HepG2 (cell line): ENCODE data around the gene PHF14. TPM values are rescaled to one million over a fixed set of nuclear protein-coding genes. Genes with fewer than 3 reads are reported as not detected.

Experiments
- ATAC-seq: fragments of 200-7000 bp; cut with Tn5 transposase; 3 replicates; pipeline ENCODE4 v1.9.1; 2020; ENCODE audit warnings: mild to moderate bottlenecking, moderate library complexity
- BruUV-seq: library from RNA; stranded (reverse); fragments of 400-500 nt; replicated peaks from 2 replicates; lab custom pipeline; 2021; lab: Mats Ljungman, UMichigan
- CTCF ChIA-PET: fragments of 300-600 bp; formaldehyde crosslinking; extraction: SDS; loops from one replicate; lab custom pipeline; 2021; ENCODE audit warnings: low total read pairs, inconsistent platforms, low intra/inter-chr PET ratio; lab: Yijun Ruan, JAX
- POLR2A ChIA-PET: fragments of 350-600 bp; sonication (Branson Sonifier 250); formaldehyde crosslinking; loops from one replicate; lab custom pipeline; 2020; ENCODE audit warnings: antibody characterized with exemption, inconsistent platforms; lab: Yijun Ruan, JAX
- DNase-seq: peaks from one replicate; pipeline ENCODE4 v3.0.0-alpha.2; 2015; ENCODE audit warnings: low spot score
- FAIRE-seq: peaks from 3 replicates; lab custom pipeline; 2011; peaks lifted over from hg19 to GRCh38; lab: Jason Lieb, UNC
- H2AFZ ChIP-seq: one replicate; pipeline ENCODE4 v1.6.1; 2011; ENCODE audit warnings: low read length, inconsistent platforms
- H3K27ac ChIP-seq: fragments of 300-600 bp; 3 replicates; pipeline ENCODE4 v1.8.0; 2011; ENCODE audit warnings: mixed run types, mild to moderate bottlenecking, mixed read lengths, low read length, inconsistent platforms; ENCODE audit not compliant: insufficient read depth; ENCODE audit errors: extremely low read length
- H3K27me3 ChIP-seq, 2 experiments: fragments of 200-600 bp in 1 of 2; 2 replicates in 1 of 2; 3 replicates in 1 of 2; pipeline versions ENCODE4 v1.6.0 to v1.8.0; 2011; ENCODE audit warnings: low read length in 2 of 2, mild to moderate bottlenecking in 2 of 2, moderate library complexity in 2 of 2, inconsistent platforms in 1 of 2; ENCODE audit not compliant: insufficient read depth in 2 of 2, control insufficient read depth in 1 of 2
- H3K36me3 ChIP-seq, 2 experiments: fragments of 200-600 bp in 1 of 2; replicated peaks in 1 of 2; 2 replicates in 1 of 2; 3 replicates in 1 of 2; pipeline versions ENCODE4 v1.5.1 to v1.8.0; 2011; ENCODE audit warnings: low read length in 2 of 2, inconsistent platforms in 1 of 2; ENCODE audit not compliant: insufficient read depth in 2 of 2, control insufficient read depth in 1 of 2
- H3K4me1 ChIP-seq: 2 replicates; pipeline ENCODE4 v1.5.1; 2012; ENCODE audit warnings: low read length, inconsistent platforms; ENCODE audit not compliant: insufficient read depth
- H3K4me2 ChIP-seq: 2 replicates; pipeline ENCODE4 v1.6.0; 2011; ENCODE audit warnings: low read depth, low read length, inconsistent platforms
- H3K4me3 ChIP-seq, 3 experiments: fragments of 200-600 bp in 1 of 3; sonication (generic), shearing (Covaris generic) in 1 of 3; replicated peaks in 1 of 3; 2 replicates each; pipeline ENCODE4 v1.5.1; 2011 to 2016; ENCODE audit warnings: low read length in 3 of 3, inconsistent platforms in 2 of 3, low read depth in 2 of 3, mild to moderate bottlenecking in 2 of 3, control low read depth in 1 of 3, mixed read lengths in 1 of 3; ENCODE audit not compliant: insufficient read depth in 1 of 3
- H3K79me2 ChIP-seq: one replicate; pipeline ENCODE4 v1.6.1; 2011; ENCODE audit warnings: low read length, inconsistent platforms; ENCODE audit not compliant: insufficient read depth
- H3K9ac ChIP-seq: 2 replicates; pipeline ENCODE4 v1.6.0; 2011; ENCODE audit warnings: mild to moderate bottlenecking, low read depth, low read length, inconsistent platforms; ENCODE audit not compliant: insufficient read depth
- H3K9me3 ChIP-seq: 2 replicates; pipeline ENCODE4 v1.5.1; 2012; ENCODE audit warnings: mild to moderate bottlenecking, low read length
- H4K20me1 ChIP-seq: 2 replicates; pipeline ENCODE4 v1.6.0; 2011; ENCODE audit warnings: inconsistent platforms, mild to moderate bottlenecking, low read length, moderate library complexity; ENCODE audit not compliant: insufficient read depth
- NFRKB ChIP-seq: fragments of 450-650 bp; IDR thresholded peaks from 2 replicates; pipeline ENCODE4 v1.6.1; 2017
- PCBP1 ChIP-seq: fragments of 200-400 bp; formaldehyde crosslinking; IDR thresholded peaks from 2 replicates; pipeline ENCODE4 v1.6.1; 2017; ENCODE audit warnings: mild to moderate bottlenecking, low read depth, low read length, borderline replicate concordance
- TP53 ChIP-seq: sonication (generic); formaldehyde crosslinking; conservative IDR thresholded peaks from 2 replicates; pipeline ENCODE4 v1.4.0; 2020; ENCODE audit warnings: missing genetic modification reagents
- ZNF337 ChIP-seq: sonication (generic); formaldehyde crosslinking; IDR thresholded peaks from 2 replicates; pipeline ENCODE4 v1.5.1; 2020; ENCODE audit warnings: missing genetic modification reagents, low read depth, mild to moderate bottlenecking, borderline replicate concordance
- ZNF496 ChIP-seq: sonication (generic); formaldehyde crosslinking; IDR thresholded peaks from 2 replicates; pipeline ENCODE4 v1.8.1; 2023; ENCODE audit warnings: mild to moderate bottlenecking, moderate library complexity, missing genetic modification reagents; ENCODE audit not compliant: insufficient replicate concordance
- ZNF746 ChIP-seq: sonication (generic); formaldehyde crosslinking; IDR thresholded peaks from 2 replicates; pipeline ENCODE4 v1.8.0; 2022; ENCODE audit warnings: mild to moderate bottlenecking, missing genetic modification reagents
- WGBS: methylation state at CpG from one replicate; pipeline ENCODE4 v1.1.6; 2017; ENCODE audit warnings: low lambda C conversion rate; 5-methylcytosine and 5-hydroxymethylcytosine counted together
- in situ Hi-C: cut with HindIII; loops from 2 replicates; pipeline ENCODE4 v1.10.0; 2017; ENCODE audit warnings: low pct_unique_long_range_greater_than_20kb; ENCODE audit not compliant: extremely low pct_ligation_motif_present
- intact Hi-C: fragments of 100-400 bp; cut with micrococcal nuclease; formaldehyde crosslinking; loops from one replicate; pipeline ENCODE4 v1.10.0; 2022; ENCODE audit not compliant: unreplicated experiment
- polyA plus RNA-seq, 8 experiments: library from polyadenylated mRNA; depleted of rRNA in 3 of 8; stranded (reverse) in 7 of 8; unstranded in 1 of 8; fragments of >200 nt; fragmentation: Illumina TruSeq in 4 of 8; extraction: Trizol in 4 of 8; gene quantifications; 2 replicates each; pipeline versions ENCODE4 v1.2.1 to v1.2.3, GENCODE V29; 2011 to 2016; ENCODE audit warnings: low read depth in 4 of 8, missing spikeins in 1 of 8, mixed read lengths in 1 of 8; ENCODE audit not compliant: insufficient read depth in 1 of 8
- total RNA-seq, 5 experiments: library from RNA; depleted of rRNA; stranded (reverse); fragments of >200 nt; fragmentation: Illumina TruSeq; extraction: Trizol; gene quantifications; 2 replicates each; pipeline ENCODE4 v1.2.3, GENCODE V29; 2016; ENCODE audit warnings: low read depth in 1 of 5
- TF ChIP-seq, protein P1 (sequence below): sonication (generic); formaldehyde crosslinking; IDR thresholded peaks from 2 replicates; pipeline ENCODE4 v1.4.0; 2020; ENCODE audit warnings: missing genetic modification reagents, borderline replicate concordance
- TF ChIP-seq, protein P2 (sequence below): sonication (generic); formaldehyde crosslinking; IDR thresholded peaks from 2 replicates; pipeline ENCODE4 v1.8.0; 2022; ENCODE audit warnings: mild to moderate bottlenecking, missing genetic modification reagents; ENCODE audit not compliant: insufficient replicate concordance

Gene PHF14
- total and polyA plus RNA-seq, 2 of the 13 experiments (the other 11 are each of a cell fraction or from before 2014, with no cell fraction given): 18.9 to 68.7 TPM

DNA sequence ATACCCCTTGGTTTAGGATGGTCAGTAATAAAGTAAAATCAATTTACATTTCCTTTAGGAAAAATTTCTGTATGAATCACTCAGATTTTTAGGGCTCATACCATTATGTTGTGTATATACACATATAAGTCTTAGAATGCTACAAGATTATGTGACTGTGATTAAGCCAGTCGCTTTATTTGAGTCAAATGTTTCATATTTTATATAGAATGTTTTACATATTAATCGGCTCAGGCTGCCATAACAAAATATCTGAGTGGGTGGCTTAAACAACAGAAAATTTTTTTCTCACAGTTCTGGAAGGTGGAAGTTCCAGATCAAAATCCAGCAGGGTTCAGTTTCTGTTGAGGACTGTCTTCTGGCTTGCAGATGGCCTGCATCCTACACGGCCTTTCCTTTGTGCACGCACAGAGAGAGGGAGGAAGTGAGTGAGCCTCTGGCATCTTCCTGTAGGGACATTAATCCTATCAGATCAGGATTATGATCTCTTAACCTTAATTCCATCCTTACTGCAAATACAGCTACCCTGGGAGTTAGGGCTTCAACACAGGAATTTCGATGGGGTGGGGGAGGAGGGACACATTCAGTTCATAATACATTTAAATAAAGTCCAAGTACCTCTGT lies 198.0 kb downstream of the PHF14 start (continued):
- TF ChIP-seq ZNF337 (CRISPR knock-in tag) (no peak), NFRKB (no peak), ZNF746 (no peak), ZNF496 (CRISPR knock-in tag) (no peak), TP53 (CRISPR knock-in tag) (no peak)
- TF ChIP-seq, protein P1, sequence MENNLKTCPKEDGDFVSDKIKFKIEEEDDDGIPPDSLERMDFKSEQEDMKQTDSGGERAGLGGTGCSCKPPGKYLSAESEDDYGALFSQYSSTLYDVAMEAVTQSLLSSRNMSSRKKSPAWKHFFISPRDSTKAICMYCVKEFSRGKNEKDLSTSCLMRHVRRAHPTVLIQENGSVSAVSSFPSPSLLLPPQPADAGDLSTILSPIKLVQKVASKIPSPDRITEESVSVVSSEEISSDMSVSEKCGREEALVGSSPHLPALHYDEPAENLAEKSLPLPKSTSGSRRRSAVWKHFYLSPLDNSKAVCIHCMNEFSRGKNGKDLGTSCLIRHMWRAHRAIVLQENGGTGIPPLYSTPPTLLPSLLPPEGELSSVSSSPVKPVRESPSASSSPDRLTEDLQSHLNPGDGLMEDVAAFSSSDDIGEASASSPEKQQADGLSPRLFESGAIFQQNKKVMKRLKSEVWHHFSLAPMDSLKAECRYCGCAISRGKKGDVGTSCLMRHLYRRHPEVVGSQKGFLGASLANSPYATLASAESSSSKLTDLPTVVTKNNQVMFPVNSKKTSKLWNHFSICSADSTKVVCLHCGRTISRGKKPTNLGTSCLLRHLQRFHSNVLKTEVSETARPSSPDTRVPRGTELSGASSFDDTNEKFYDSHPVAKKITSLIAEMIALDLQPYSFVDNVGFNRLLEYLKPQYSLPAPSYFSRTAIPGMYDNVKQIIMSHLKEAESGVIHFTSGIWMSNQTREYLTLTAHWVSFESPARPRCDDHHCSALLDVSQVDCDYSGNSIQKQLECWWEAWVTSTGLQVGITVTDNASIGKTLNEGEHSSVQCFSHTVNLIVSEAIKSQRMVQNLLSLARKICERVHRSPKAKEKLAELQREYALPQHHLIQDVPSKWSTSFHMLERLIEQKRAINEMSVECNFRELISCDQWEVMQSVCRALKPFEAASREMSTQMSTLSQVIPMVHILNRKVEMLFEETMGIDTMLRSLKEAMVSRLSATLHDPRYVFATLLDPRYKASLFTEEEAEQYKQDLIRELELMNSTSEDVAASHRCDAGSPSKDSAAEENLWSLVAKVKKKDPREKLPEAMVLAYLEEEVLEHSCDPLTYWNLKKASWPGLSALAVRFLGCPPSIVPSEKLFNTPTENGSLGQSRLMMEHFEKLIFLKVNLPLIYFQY (CRISPR knock-in tag): no peak

DNA sequence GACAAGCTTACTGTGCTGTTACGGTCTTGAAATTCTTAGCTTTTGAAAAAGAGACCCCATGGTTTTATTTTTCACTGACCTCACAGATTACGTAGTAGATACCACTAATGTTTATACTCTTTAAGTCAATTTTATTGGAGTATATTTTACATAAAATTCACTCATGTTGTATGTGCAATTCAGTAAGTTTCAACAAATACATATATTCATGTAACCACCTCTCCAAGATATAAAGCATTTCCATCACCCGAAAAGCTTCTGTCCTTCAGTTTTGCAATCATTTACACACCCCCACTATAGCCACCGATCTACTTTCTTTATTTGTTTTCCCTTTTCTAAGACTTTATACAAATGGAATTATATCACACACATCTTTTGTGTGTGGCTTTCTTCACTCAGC lies 199.2 kb downstream of the PHF14 start:
- ChIA-PET POLR2A (interaction anchor here (1.1 kb wide), 1 partner anchor 232 kb away, joined by 3 read pairs; a partner anchor contains a TSS), CTCF (no interaction called here)
- Histone ChIP-seq H3K36me3 (no peaks in the 10 kb centered on the region), H3K9me3 (no peaks in the 10 kb centered on the region), H4K20me1 (no peaks in the 10 kb centered on the region), H3K27ac (no peak overlapping the region), H3K4me2 (no peak overlapping the region), H3K79me2 (no peaks in the 10 kb centered on the region), H3K27me3 (no peaks in the 10 kb centered on the region), H3K4me3 (no peak overlapping the region), H2AFZ (no peak overlapping the region), H3K4me1 (no peaks in the 10 kb centered on the region), H3K9ac (no peak overlapping the region)
- in situ Hi-C loops: no loop called here
- DNase-seq (no peak), ATAC-seq (no peak), FAIRE-seq (no peak)
- BruUV-seq: no TSS peak
- no peak for TF ChIP-seq PCBP1
- TF ChIP-seq, protein P2, sequence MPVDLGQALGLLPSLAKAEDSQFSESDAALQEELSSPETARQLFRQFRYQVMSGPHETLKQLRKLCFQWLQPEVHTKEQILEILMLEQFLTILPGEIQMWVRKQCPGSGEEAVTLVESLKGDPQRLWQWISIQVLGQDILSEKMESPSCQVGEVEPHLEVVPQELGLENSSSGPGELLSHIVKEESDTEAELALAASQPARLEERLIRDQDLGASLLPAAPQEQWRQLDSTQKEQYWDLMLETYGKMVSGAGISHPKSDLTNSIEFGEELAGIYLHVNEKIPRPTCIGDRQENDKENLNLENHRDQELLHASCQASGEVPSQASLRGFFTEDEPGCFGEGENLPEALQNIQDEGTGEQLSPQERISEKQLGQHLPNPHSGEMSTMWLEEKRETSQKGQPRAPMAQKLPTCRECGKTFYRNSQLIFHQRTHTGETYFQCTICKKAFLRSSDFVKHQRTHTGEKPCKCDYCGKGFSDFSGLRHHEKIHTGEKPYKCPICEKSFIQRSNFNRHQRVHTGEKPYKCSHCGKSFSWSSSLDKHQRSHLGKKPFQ (CRISPR knock-in tag): no peak
- intact Hi-C loops: no loop called here
- WGBS: 93% methylated on average over 4 of the region's 4 CpGs
